RKO (cell line): ENCODE results near the gene DERL3.
A peak's percentile ranks its signal among the peaks of the same experiment; 100 is the strongest.
"Not testable (repeated sequence)": the region's sequence is repeated elsewhere in the genome, so short reads cannot be mapped to it uniquely, and the experiment has no call there.

ENCODE experiments used
- DNase-seq: peaks from one replicate; pipeline ENCODE4 v3.0.0-alpha.2; 2016; ENCODE audit warnings: low spot score

Gene DERL3

GRCh38 chr22:23838681-23839468 is at the start of gene DERL3:
Gene DERL3, minus strand, starts transcription at chr22:23839006. Its CDS starts 19 bp downstream, at chr22:23838987.
- DNase-seq: peak; percentile 96

GRCh38 chr22:23884140-23884539 is 45.3 kb upstream of the DERL3 start:
- no peak for DNase-seq

- no peak for DNase-seq
Measured at GRCh38 chr22:23883658-23884057, 44.9 kb upstream of the DERL3 start.

- DNase-seq: no peak
Measured at GRCh38 chr22:23882370-23882769, 43.6 kb upstream of the DERL3 start.

- DNase-seq: no peak
Measured at GRCh38 chr22:23878219-23878618, 39.4 kb upstream of the DERL3 start.

- DNase-seq: no peak
Measured at GRCh38 chr22:23877566-23877965, 38.8 kb upstream of the DERL3 start.

- no peak for DNase-seq
Measured at GRCh38 chr22:23875801-23876200, 37.0 kb upstream of the DERL3 start.

GRCh38 chr22:23874871-23875270 is 36.1 kb upstream of the DERL3 start:
- DNase-seq: no peak

GRCh38 chr22:23868580-23868979 is 29.8 kb upstream of the DERL3 start:
- DNase-seq: no peak

- DNase-seq: not testable (repeated sequence)
Measured at GRCh38 chr22:23864499-23865154, 25.8 kb upstream of the DERL3 start.

GRCh38 chr22:23862103-23862502 is 23.3 kb upstream of the DERL3 start:
- peak; percentile 63 for DNase-seq

GRCh38 chr22:23860187-23860586 is 21.4 kb upstream of the DERL3 start:
- not testable (repeated sequence) for DNase-seq

- DNase-seq: no peak
Measured at GRCh38 chr22:23859201-23859600, 20.4 kb upstream of the DERL3 start.

- no peak for DNase-seq
Measured at GRCh38 chr22:23858484-23858815, 19.6 kb upstream of the DERL3 start.

GRCh38 chr22:23857606-23858483 is 19.0 kb upstream of the DERL3 start, which contains the start of gene SLC2A11:
Gene SLC2A11, plus strand, starts transcription at chr22:23857875. Its CDS starts 125 bp downstream, at chr22:23858000.
- DNase-seq: peak; percentile 99

- peak; percentile 55 for DNase-seq
Measured at GRCh38 chr22:23856721-23857605, 18.2 kb upstream of the DERL3 start.

GRCh38 chr22:23850136-23850611 is 11.4 kb upstream of the DERL3 start:
- DNase-seq: no peak

GRCh38 chr22:23849009-23850006 is 10.5 kb upstream of the DERL3 start:
- peak; percentile 77 for DNase-seq

- no peak for DNase-seq
Measured at GRCh38 chr22:23847991-23848864, 9.4 kb upstream of the DERL3 start.
